IMR-90 (cell line): ENCODE results near the gene D2HGDH. TPM values are rescaled to one million over a fixed set of nuclear protein-coding genes. Genes with fewer than 3 reads are reported as not detected.

Experiments used
- ATAC-seq: fragments of 200-7000 bp; cut with Tn5 transposase; 2 replicates; pipeline ENCODE4 v1.9.1; 2020; ENCODE audit warnings: low read depth, mild to moderate bottlenecking, moderate library complexity
- BruUV-seq: library from RNA; stranded (reverse); fragments of 400-500 nt; replicated peaks from 2 replicates; lab custom pipeline; 2021; lab: Mats Ljungman, UMichigan
- CTCF ChIA-PET: fragments of 300-600 bp; formaldehyde crosslinking; extraction: SDS; loops from one replicate; lab custom pipeline; 2021; ENCODE audit warnings: antibody characterized with exemption; lab: Yijun Ruan, JAX
- POLR2A ChIA-PET: fragments of 300-600 bp; sonication (Branson Sonifier 250); formaldehyde crosslinking; loops from one replicate; lab custom pipeline; 2022; ENCODE audit warnings: antibody characterized with exemption; ENCODE audit not compliant: unreplicated experiment; lab: Charles Lee
- DNase-seq: peaks from one replicate; pipeline ENCODE4 v3.0.0; 2013
- H2AFZ ChIP-seq: replicated peaks from 2 replicates; pipeline ENCODE3; 2013; ENCODE audit warnings: low read length, mild to moderate bottlenecking; ENCODE audit not compliant: poor library complexity
- H2AK5ac ChIP-seq: 2 replicates; pipeline ENCODE4 v1.6.1; 2013; ENCODE audit warnings: low read depth, low read length, inconsistent platforms
- H2AK9ac ChIP-seq: replicated peaks from 2 replicates; pipeline ENCODE3; 2013; ENCODE audit warnings: mild to moderate bottlenecking, low read depth, low read length, moderate library complexity; ENCODE audit not compliant: poor library complexity
- H2BK120ac ChIP-seq: 2 replicates; pipeline ENCODE4 v1.6.1; 2013; ENCODE audit warnings: low read depth, low read length, inconsistent platforms
- H2BK15ac ChIP-seq: 3 replicates; pipeline ENCODE4 v1.6.1; 2013; ENCODE audit warnings: low read depth, low read length, inconsistent platforms
- H2BK20ac ChIP-seq: 2 replicates; pipeline ENCODE4 v1.6.1; 2013; ENCODE audit warnings: low read depth, mild to moderate bottlenecking, inconsistent platforms, low read length, moderate library complexity
- H2BK5ac ChIP-seq: 2 replicates; pipeline ENCODE4 v1.6.1; 2013; ENCODE audit warnings: mild to moderate bottlenecking, low read depth, low read length, inconsistent platforms; ENCODE audit not compliant: poor library complexity, severe bottlenecking
- H3K14ac ChIP-seq: replicated peaks from 2 replicates; pipeline ENCODE4 v1.6.1; 2013; ENCODE audit warnings: low read depth, low read length, inconsistent platforms
- H3K18ac ChIP-seq: 2 replicates; pipeline ENCODE4 v1.6.1; 2013; ENCODE audit warnings: low read depth, low read length, control low read depth
- H3K23ac ChIP-seq: 2 replicates; pipeline ENCODE4 v1.6.1; 2013; ENCODE audit warnings: low read depth, low read length, inconsistent platforms
- H3K27ac ChIP-seq: 2 replicates; pipeline ENCODE4 v1.5.1; 2013; ENCODE audit warnings: mild to moderate bottlenecking, control low read depth, low read length; ENCODE audit not compliant: insufficient read depth
- H3K27me3 ChIP-seq: 2 replicates; pipeline ENCODE4 v1.6.1; 2013; ENCODE audit warnings: low read length; ENCODE audit not compliant: control insufficient read depth, insufficient read depth
- H3K36me3 ChIP-seq: 2 replicates; pipeline ENCODE4 v1.6.1; 2013; ENCODE audit warnings: low read length, mixed read lengths; ENCODE audit not compliant: control insufficient read depth, insufficient read depth
- H3K4ac ChIP-seq: 2 replicates; pipeline ENCODE4 v1.6.1; 2013; ENCODE audit warnings: low read depth, low read length, inconsistent platforms
- H3K4me1 ChIP-seq: 2 replicates; pipeline ENCODE4 v1.6.1; 2013; ENCODE audit warnings: low read length, mixed read lengths; ENCODE audit not compliant: control insufficient read depth, insufficient read depth
- H3K4me2 ChIP-seq: 2 replicates; pipeline ENCODE4 v1.6.1; 2013; ENCODE audit warnings: low read depth, mild to moderate bottlenecking, control low read depth, low read length, moderate library complexity
- H3K4me3 ChIP-seq: 2 replicates; pipeline ENCODE4 v1.5.1; 2013; ENCODE audit warnings: low read depth, mild to moderate bottlenecking, control low read depth, low read length, moderate library complexity; ENCODE audit not compliant: insufficient read depth
- H3K56ac ChIP-seq: 2 replicates; pipeline ENCODE4 v1.6.1; 2013; ENCODE audit warnings: low read length, inconsistent platforms; ENCODE audit not compliant: insufficient read depth; ENCODE audit errors: extremely low read depth
- H3K79me1 ChIP-seq, 2 experiments: 2 replicates each; pipeline ENCODE4 v1.6.1; 2013; ENCODE audit warnings: low read length in 2 of 2, inconsistent platforms in 1 of 2, low read depth in 1 of 2
- H3K9ac ChIP-seq: 2 replicates; pipeline ENCODE4 v1.6.1; 2013; ENCODE audit warnings: low read depth, low read length, control low read depth
- H3K9me1 ChIP-seq: 2 replicates; pipeline ENCODE4 v1.6.1; 2013; ENCODE audit warnings: low read length, inconsistent platforms; ENCODE audit not compliant: insufficient read depth
- H3K9me3 ChIP-seq: 2 replicates; pipeline ENCODE4 v1.6.1; 2013; ENCODE audit warnings: low read length; ENCODE audit not compliant: control insufficient read depth, insufficient read depth
- H4K20me1 ChIP-seq: 2 replicates; pipeline ENCODE4 v1.6.1; 2013; ENCODE audit warnings: low read length, inconsistent platforms; ENCODE audit not compliant: insufficient read depth
- H4K5ac ChIP-seq: 2 replicates; pipeline ENCODE4 v1.6.1; 2013; ENCODE audit warnings: mild to moderate bottlenecking, low read depth, low read length, control low read depth
- H4K8ac ChIP-seq, 2 experiments: 2 replicates each; pipeline ENCODE4 v1.6.1; 2013; ENCODE audit warnings: low read depth in 2 of 2, low read length in 2 of 2, control low read depth in 1 of 2, inconsistent platforms in 1 of 2
- H4K91ac ChIP-seq: 2 replicates; pipeline ENCODE4 v1.6.1; 2013; ENCODE audit warnings: low read depth, low read length, inconsistent platforms; ENCODE audit not compliant: insufficient read depth
- BHLHE40 ChIP-seq: fragments of 150-350 bp; IDR thresholded peaks from 2 replicates; pipeline ENCODE4 v1.6.1; 2016; ENCODE audit warnings: mild to moderate bottlenecking, low read depth, low read length
- CEBPB ChIP-seq: IDR thresholded peaks from 2 replicates; pipeline ENCODE4 v1.6.1; 2012; ENCODE audit warnings: low read depth, low read length, improper control_type of control experiment
- CHD1 ChIP-seq: IDR thresholded peaks from 2 replicates; pipeline ENCODE4 v1.6.1; 2012; ENCODE audit warnings: low read depth, low read length, improper control_type of control experiment
- FOS ChIP-seq: fragments of 150-350 bp; IDR thresholded peaks from 2 replicates; pipeline ENCODE4 v1.6.1; 2016; ENCODE audit warnings: low read depth, low read length
- MAFK ChIP-seq: IDR thresholded peaks from 2 replicates; pipeline ENCODE4 v1.6.1; 2012; ENCODE audit warnings: low read depth, low read length, improper control_type of control experiment
- MAZ ChIP-seq: IDR thresholded peaks from 2 replicates; pipeline ENCODE4 v1.6.1; 2012; ENCODE audit warnings: low read depth, mild to moderate bottlenecking, low read length, improper control_type of control experiment, moderate library complexity, borderline replicate concordance
- MXI1 ChIP-seq: IDR thresholded peaks from 2 replicates; pipeline ENCODE4 v1.6.1; 2012; ENCODE audit warnings: low read depth, mild to moderate bottlenecking, low read length, moderate library complexity, borderline replicate concordance
- POLR2A ChIP-seq: IDR thresholded peaks from 2 replicates; pipeline ENCODE4 v1.6.1; 2012; ENCODE audit warnings: mild to moderate bottlenecking, low read depth, low read length
- RAD21 ChIP-seq: IDR thresholded peaks from 2 replicates; pipeline ENCODE4 v1.6.1; 2012; ENCODE audit warnings: low read length, improper control_type of control experiment
- RCOR1 ChIP-seq: IDR thresholded peaks from 2 replicates; pipeline ENCODE4 v1.6.1; 2012; ENCODE audit warnings: mild to moderate bottlenecking, low read length, improper control_type of control experiment; ENCODE audit not compliant: insufficient replicate concordance
- RFX5 ChIP-seq: IDR thresholded peaks from 2 replicates; pipeline ENCODE4 v1.8.0; 2012; ENCODE audit warnings: low read depth, mild to moderate bottlenecking, low read length, moderate library complexity
- SMC3 ChIP-seq: fragments of 150-350 bp; IDR thresholded peaks from 2 replicates; pipeline ENCODE4 v1.6.1; 2016; ENCODE audit warnings: low read depth, mild to moderate bottlenecking, antibody characterized with exemption, low read length, moderate library complexity
- WGBS, 2 experiments: methylation state at CpG; one replicate each; pipeline versions ENCODE4 v1.1.5 to v1.1.7; 2013; ENCODE audit warnings: missing lambda C conversion rate in 2 of 2; ENCODE audit not compliant: insufficient read length in 1 of 2; ENCODE audit errors: extremely low coverage in 2 of 2; 5-methylcytosine and 5-hydroxymethylcytosine counted together
- dilution Hi-C: fragments of 300-500 bp; cut with HindIII; formaldehyde crosslinking; loops from one replicate; pipeline ENCODE4 v1.14.3; 2018; ENCODE audit warnings: low sequenced_read_pairs; ENCODE audit not compliant: unreplicated experiment
- in situ Hi-C: fragments of 300-500 bp; cut with MboI; formaldehyde crosslinking; loops from 3 replicates; pipeline ENCODE4 v1.14.3; 2019; ENCODE audit warnings: low sequenced_read_pairs, inconsistent platforms, mixed read lengths
- intact Hi-C: fragments of 100-400 bp; cut with micrococcal nuclease; formaldehyde crosslinking; loops from 2 replicates; pipeline ENCODE4 v1.10.0; 2022
- polyA plus RNA-seq, 3 experiments: library from polyadenylated mRNA; depleted of rRNA; stranded (reverse); fragments of >200 nt; gene quantifications; 2 replicates each; pipeline ENCODE4 v1.2.3, GENCODE V29; 2012; ENCODE audit warnings: low replicate concordance in 1 of 3
- total RNA-seq: library from RNA; depleted of rRNA; stranded (reverse); fragments of >200 nt; gene quantifications from 2 replicates; pipeline ENCODE4 v1.2.3, GENCODE V29; 2012
- TF ChIP-seq, protein P1 (sequence below): conservative IDR thresholded peaks from 2 replicates; pipeline ENCODE4 v1.5.1; 2012; ENCODE audit warnings: mild to moderate bottlenecking, low read depth, low read length, improper control_type of control experiment
- TF ChIP-seq, protein P2 (sequence below): fragments of 150-350 bp; IDR thresholded peaks from 2 replicates; pipeline ENCODE4 v1.6.1; 2016; ENCODE audit warnings: low read depth, mild to moderate bottlenecking, low read length, moderate library complexity, borderline replicate concordance

Gene D2HGDH
- total and polyA plus RNA-seq, 2 of the 4 experiments (the other 2 are of a cell fraction): 6.3 to 22.1 TPM

DNA sequence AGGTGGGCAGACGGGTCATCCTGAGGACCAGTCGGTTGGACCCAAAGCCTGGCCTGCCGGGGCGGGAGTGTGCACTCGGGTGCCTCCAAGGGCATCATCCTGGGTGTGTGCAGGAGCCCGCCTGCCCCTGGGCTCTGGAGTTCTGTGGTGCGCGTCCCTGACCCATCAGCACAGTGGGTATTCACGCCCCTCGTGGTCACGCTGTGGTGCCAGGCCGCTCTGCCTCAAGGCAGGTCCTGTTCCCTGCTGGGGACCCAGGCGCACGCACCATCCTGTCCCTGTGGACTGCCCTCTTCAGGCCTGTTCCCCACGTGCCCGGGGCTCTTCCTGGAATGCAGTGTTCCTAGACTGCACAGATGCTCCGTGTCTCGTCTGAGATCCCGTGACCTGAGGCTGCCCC lies 14.3 kb upstream of the D2HGDH start:
- Histone ChIP-seq H3K23ac (no peak overlapping the region), H3K9ac (no peak overlapping the region), H2AFZ (peak overlapping the region; percentile 11), H3K18ac (no peak overlapping the region), H2BK120ac (no peak overlapping the region), H4K8ac (no peak overlapping the region), H3K4ac (no peak overlapping the region), H3K27ac (no peak overlapping the region), H2AK9ac (no peak overlapping the region), H3K4me1 (no peaks in the 10 kb centered on the region), H2BK15ac (no peak overlapping the region), H2BK20ac (no peak overlapping the region), H3K4me2 (no peak overlapping the region), H3K14ac (no peak overlapping the region), H4K20me1 (no peaks in the 10 kb centered on the region; the same call in 1 of the 2 replicates), H3K36me3 (peaks cover 47% of the 10 kb centered on the region), H3K4me3 (no peak overlapping the region), H3K27me3 (no peaks in the 10 kb centered on the region), H3K79me1 (no peaks in the 10 kb centered on the region; a peak in 1 of 4 replicates), H3K9me3 (peaks cover 7% of the 10 kb centered on the region; the same call in 1 of the 2 replicates), H2AK5ac (no peak overlapping the region), H3K56ac (no peak overlapping the region), H3K9me1 (no peaks in the 10 kb centered on the region), H4K5ac (no peak overlapping the region), H2BK5ac (no peak overlapping the region), H4K91ac (no peak overlapping the region)
- ATAC-seq (no peak), DNase-seq (no peak)
- WGBS, 2 experiments: 97% methylated on average over 10 of the region's 19 CpGs; no CpG with 5 or more reads in 1 of the 2 experiments
- no TSS peak for BruUV-seq
- in situ Hi-C loops (no loop called here), intact Hi-C loops (no loop called here), dilution Hi-C loops (no loop called here)
- ChIA-PET CTCF (no interaction called here), POLR2A (no interaction called here)
- TF ChIP-seq, protein P1, sequence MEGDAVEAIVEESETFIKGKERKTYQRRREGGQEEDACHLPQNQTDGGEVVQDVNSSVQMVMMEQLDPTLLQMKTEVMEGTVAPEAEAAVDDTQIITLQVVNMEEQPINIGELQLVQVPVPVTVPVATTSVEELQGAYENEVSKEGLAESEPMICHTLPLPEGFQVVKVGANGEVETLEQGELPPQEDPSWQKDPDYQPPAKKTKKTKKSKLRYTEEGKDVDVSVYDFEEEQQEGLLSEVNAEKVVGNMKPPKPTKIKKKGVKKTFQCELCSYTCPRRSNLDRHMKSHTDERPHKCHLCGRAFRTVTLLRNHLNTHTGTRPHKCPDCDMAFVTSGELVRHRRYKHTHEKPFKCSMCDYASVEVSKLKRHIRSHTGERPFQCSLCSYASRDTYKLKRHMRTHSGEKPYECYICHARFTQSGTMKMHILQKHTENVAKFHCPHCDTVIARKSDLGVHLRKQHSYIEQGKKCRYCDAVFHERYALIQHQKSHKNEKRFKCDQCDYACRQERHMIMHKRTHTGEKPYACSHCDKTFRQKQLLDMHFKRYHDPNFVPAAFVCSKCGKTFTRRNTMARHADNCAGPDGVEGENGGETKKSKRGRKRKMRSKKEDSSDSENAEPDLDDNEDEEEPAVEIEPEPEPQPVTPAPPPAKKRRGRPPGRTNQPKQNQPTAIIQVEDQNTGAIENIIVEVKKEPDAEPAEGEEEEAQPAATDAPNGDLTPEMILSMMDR: no peak
- TF ChIP-seq FOS (no peak), MXI1 (no peak), RAD21 (no peak), MAFK (no peak), BHLHE40 (no peak), RCOR1 (no peak), CHD1 (no peak), MAZ (no peak), SMC3 (no peak), CEBPB (no peak), RFX5 (no peak), POLR2A (no peak)
- TF ChIP-seq, protein P2, sequence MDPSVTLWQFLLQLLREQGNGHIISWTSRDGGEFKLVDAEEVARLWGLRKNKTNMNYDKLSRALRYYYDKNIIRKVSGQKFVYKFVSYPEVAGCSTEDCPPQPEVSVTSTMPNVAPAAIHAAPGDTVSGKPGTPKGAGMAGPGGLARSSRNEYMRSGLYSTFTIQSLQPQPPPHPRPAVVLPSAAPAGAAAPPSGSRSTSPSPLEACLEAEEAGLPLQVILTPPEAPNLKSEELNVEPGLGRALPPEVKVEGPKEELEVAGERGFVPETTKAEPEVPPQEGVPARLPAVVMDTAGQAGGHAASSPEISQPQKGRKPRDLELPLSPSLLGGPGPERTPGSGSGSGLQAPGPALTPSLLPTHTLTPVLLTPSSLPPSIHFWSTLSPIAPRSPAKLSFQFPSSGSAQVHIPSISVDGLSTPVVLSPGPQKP: no peak
